HCEC 1CT (cell line): ENCODE data around the gene NMNAT1.
"Not testable (repeated sequence)": the region's sequence is repeated elsewhere in the genome, so short reads cannot be mapped to it uniquely, and the experiment has no call there.

Source experiments
- DNase-seq: peaks from one replicate; pipeline ENCODE4 v3.0.0-alpha.2; 2017

The NMNAT1 gene

DNA sequence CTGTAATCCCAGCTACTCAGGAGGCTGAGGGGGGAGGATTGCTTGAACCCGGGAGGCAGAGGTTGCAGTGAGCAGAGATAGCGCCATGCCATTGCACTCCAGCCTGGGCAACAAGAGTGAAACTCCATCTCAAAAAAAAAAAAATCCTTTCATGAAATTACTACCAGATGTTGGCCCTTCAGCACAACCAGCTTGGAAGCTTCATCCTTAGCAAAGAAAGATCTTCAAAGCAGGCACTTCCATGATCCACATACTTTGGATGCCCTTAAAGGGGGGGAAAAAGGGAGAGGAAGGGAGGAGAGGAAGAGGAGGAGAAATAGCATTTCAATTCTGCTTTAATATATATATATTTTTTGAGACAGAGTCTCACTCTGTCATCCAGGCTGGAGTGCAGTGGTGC is 77.4 kb downstream of the NMNAT1 start:
- not testable (repeated sequence) for DNase-seq

GRCh38 chr1:10021992-10022391 is 78.7 kb downstream of the NMNAT1 start:
- DNase-seq = not testable (repeated sequence)

- no peak for DNase-seq
These were observed 79.4 kb downstream of the NMNAT1 start for GRCh38 chr1:10022656-10023055.

DNA sequence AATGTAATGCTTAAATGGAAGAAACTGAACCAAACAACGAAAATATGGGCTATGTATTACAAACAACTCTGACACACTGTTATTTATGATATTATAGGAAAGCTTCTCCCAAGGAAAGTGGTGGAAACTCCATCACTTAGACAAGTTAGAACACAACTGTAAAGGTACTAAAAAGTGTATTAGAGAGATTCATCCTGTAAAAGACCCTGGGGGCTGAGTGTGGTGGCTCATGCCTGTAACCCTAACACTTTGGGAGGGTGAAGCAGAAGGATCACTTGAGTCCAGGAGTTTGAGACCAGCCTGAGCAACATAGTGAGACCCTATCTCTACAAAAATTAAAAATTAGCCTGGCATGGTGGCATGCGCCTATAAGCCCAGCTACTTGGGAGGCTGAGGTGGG is 82.1 kb downstream of the NMNAT1 start:
- no peak for DNase-seq

DNA sequence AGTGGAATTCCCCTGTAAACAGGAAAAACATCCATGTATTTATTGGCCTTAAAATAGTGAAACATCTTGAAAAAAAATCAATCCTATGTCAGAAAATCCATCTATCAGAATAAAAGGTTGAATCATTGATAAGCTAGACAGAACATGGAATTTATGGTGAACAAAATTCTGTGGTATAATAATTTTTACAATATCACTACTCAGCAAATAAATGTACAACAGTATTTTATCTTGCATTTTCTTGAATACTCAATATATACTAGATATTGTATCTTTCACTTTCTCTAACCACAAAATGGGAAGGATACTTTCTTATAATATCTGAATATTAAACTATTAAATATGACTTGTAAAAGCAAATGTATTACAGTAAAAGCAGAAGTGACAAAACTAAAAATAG is 83.8 kb downstream of the NMNAT1 start:
- no peak for DNase-seq

DNA sequence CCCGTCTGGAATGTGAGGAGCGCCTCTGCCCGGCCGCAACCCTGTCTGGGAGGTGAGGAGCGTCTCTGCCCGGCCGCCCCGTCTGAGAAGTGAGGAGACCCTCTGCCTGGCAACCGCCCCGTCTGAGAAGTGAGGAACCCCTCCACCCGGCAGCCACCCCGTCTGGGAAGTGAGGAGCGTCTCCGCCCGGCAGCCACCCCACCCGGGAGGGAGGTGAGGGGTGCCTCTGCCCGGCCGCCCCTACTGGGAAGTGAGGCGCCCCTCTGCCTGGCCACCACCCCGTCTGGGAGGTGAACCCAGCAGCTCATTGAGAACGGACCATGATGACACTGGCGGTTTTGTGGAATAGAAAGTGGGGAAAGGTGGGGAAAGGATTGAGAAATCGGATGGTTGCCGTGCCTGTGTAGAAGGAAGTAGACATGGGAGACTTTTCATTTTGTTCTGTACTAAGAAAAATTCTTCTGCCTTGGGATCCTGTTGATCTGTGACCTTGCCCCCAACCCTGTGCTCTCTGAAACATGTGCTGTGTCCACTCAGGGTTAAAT is 85.8 kb downstream of the NMNAT1 start:
- DNase-seq = not testable (repeated sequence)

- DNase-seq = peak; percentile 86
These were observed 88.2 kb downstream of the NMNAT1 start for GRCh38 chr1:10031461-10031860.

GRCh38 chr1:10032590-10033358 is 89.5 kb downstream of the NMNAT1 start, which contains the start of gene UBE4B:
Gene UBE4B (plus strand): TSS chr1:10032958. CDS start chr1:10033671, 713 bp downstream.
- DNase-seq = peak; percentile 98

DNA sequence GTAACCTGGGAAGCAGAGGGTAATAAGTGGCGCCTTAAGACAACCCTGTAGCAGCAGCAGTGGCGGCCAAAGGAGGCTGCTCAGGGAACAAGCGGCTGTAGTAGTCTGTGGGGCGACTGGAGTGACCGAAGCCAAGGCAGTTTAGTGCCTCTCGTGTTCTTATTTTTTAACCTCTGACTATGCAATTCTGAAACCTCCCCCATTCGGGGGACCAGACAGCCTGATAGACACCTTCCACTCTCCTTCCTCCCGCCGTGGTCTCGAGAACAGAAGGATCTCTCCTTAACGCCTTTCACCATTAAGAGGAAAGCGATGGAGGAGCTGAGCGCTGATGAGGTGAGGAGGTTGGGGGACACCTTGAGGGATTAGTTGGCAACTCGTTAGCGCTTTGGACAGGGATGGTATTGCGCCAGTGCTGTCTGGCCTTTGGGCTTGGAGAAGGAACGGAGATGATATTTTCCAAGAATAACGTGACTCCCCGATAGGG is 90.1 kb downstream of the NMNAT1 start:
- DNase-seq = peak; percentile 51
